GM18951 (cell line): ENCODE measurements around the gene OR51F1.
"Not testable (repeated sequence)": the region's sequence is repeated elsewhere in the genome, so short reads cannot be mapped to it uniquely, and the experiment has no call there.

Experiments used
- POLR2A ChIP-seq: IDR thresholded peaks from 4 replicates; pipeline ENCODE4 v1.6.1; 2011; ENCODE audit warnings: mild to moderate bottlenecking; ENCODE audit not compliant: insufficient read length, insufficient read depth; ENCODE audit errors: extremely low read depth
- in situ Hi-C: fragments of 300-500 bp; cut with MboI; formaldehyde crosslinking; loops from one replicate; pipeline ENCODE4 v1.12.0; 2022; ENCODE audit warnings: low sequenced_read_pairs, mixed read lengths, inconsistent platforms; ENCODE audit not compliant: unreplicated experiment

The OR51F1 gene

GRCh38 chr11:4769838-4770237, at the start of gene OR51F1:
TSS of gene OR51F1 (minus strand) at chr11:4769938. CDS start at chr11:4769938, 0 bp downstream.
- in situ Hi-C loops: no loop called here
- no peak for TF ChIP-seq POLR2A

DNA sequence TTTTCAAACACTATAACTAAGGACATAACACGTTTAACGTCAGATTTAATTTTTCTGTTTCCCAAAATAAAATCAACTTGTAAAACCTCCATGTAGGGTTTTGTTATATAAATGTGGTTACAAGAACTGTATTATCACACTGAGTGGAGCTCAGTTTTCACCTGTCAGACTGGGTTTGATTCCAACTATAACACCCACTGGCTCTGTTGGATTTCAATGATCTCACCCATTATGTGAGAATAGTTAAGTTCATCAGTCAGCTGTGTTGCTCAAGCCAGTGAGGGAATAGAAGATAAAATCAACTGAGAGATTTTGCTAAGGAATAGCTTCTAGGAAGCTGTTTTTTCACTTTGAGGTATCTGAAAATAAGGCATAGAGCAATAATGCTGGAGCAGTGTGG, 39.5 kb upstream of the OR51F1 start:
- TF ChIP-seq POLR2A: no peak
- in situ Hi-C loops: no loop called here

DNA sequence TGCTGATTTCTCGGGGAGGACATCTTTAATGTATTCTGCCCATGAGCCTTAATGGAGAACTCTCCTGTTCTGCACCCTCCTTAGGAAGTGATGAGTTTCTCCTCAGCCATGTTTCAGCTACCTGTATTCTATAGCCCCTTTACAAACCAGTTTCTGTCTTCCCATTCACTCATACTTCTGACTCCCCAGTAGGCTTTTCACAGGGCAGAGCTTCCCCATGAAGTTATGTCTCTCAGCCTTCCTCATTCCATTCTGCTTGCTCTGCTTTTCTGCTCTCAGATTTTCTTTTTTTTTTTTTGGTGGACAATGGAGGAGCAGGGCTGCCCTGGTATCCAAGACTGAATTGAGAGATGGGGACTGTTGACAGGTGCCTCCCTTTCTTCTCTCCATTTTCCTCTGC, 38.7 kb upstream of the OR51F1 start:
- in situ Hi-C loops: no loop called here
- no peak for TF ChIP-seq POLR2A

DNA sequence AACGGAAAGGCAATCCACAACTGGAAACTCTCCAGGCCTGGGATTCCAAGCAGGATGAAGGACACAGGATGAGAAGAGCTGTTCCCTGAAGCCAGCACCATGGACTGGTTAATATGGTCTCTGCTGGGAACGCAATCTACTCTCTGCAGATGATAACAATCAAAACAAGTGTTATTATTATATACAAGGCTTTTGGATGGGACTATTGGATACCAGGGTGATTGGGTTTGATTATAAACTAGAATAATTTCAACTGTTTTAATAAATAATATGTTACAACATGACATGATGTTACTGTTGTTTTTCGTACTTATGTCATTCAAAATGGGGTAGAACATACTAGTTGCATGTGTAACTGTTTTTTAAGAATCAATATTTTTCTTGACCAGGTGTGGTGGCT, 34.5 kb upstream of the OR51F1 start, which contains the start of gene OR52R1:
Gene OR52R1, minus strand, starts transcription at position 101 of the 400 bp plus-strand sequence. Its CDS starts 0 bp downstream, at position 101.
- no peak for TF ChIP-seq POLR2A
- in situ Hi-C loops: no loop called here

- in situ Hi-C loops: not testable (repeated sequence)
These were observed 31.6 kb upstream of the OR51F1 start for GRCh38 chr11:4801316-4801715.

DNA sequence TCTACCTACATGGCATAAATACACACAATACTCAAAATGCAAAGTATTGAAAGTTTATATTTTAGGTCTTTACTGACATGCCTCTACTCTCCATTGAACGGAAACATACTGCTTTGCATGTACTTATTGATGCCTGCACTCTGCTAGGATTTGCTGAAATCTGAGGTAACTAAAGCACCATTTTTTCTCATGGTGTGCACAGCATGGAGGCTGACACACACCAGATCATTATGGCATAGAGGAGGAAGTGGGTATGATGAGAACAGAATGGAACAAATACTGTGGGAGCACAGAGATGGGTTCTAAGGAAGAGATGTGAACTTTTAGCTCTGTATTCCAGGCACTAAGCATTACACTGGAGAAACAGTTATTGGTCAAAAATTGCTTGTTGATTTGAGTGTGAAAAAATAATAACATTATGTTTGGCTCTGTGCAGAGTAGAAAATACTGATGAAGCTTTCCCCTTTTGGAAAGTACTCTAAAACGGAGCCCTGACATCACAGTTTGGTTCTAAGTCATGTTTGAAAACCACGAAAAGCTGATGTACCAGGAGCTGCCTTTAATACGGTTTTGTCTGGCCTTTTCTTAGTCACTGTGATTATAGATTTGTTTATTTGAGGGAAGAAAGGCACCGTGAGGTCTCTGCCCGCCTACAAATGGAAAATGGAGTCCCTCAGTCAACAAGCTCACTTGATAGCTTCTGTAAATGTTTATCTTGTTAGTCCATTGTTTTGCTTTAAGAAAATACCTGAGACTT, 28.9 kb upstream of the OR51F1 start:
- in situ Hi-C loops: no loop called here
- TF ChIP-seq POLR2A: no peak

- no peak for TF ChIP-seq POLR2A
- in situ Hi-C loops: no loop called here
These were observed 27.5 kb upstream of the OR51F1 start for GRCh38 chr11:4797206-4797605.

- no peak for TF ChIP-seq POLR2A
- in situ Hi-C loops: no loop called here
These were observed 12.7 kb upstream of the OR51F1 start for GRCh38 chr11:4782454-4782853.

GRCh38 chr11:4768094-4768493, 1.6 kb downstream of the OR51F1 start:
- in situ Hi-C loops: no loop called here

GRCh38 chr11:4766420-4767043, 3.2 kb downstream of the OR51F1 start:
- no peak for TF ChIP-seq POLR2A
- in situ Hi-C loops: no loop called here

More at GRCh38 chr11:4768094-4768493, 1.6 kb downstream of the OR51F1 start:
- TF ChIP-seq POLR2A: no peak

GRCh38 chr11:4763096-4763495, 6.6 kb downstream of the OR51F1 start:
- in situ Hi-C loops: no loop called here
- TF ChIP-seq POLR2A: no peak

DNA sequence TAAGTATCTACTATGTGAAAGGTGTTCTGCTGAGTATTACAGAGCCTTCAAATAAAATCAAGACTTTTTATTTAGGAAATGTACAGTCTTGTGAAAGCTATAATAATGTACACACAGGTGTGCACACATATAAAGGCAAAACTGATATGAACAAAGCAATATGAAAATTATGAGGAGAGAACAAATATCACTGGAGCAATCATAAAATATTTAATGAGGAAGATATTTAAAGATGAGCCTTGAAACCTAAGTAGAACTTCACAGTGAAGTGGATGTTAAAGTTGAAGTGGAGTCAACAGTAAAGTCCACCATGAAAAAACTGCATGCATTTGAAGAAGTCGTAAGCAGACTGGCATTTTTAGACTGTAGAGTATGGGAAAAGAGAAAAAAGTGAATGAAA, 18.5 kb downstream of the OR51F1 start:
- no peak for TF ChIP-seq POLR2A
- in situ Hi-C loops: no loop called here

GRCh38 chr11:4748438-4748837, 21.3 kb downstream of the OR51F1 start:
- in situ Hi-C loops: no loop called here

DNA sequence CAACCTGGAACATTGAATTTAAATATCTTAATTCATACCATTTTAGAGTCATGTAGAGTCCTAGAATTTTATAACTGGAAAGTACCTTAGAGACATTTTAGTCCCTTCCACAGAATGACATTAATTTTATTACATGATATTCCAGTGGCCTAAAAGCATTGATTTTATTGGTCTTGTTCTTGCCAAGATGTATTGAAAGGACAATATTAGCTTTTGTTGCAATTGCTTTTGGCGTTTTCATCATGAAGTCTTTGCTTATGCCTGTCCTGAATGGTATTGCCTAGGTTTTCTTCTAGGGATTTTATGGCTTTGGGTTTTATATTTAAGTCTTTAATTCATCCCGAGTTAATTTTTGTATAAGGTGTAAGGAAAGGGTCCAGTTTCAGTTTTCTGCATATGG, 29.0 kb downstream of the OR51F1 start:
- in situ Hi-C loops: no loop called here
- TF ChIP-seq POLR2A: no peak

More at GRCh38 chr11:4748438-4748837, 21.3 kb downstream of the OR51F1 start:
- no peak for TF ChIP-seq POLR2A
